Measurements from ENCODE around the gene TSPYL1. TPM values are rescaled to one million over a fixed set of nuclear protein-coding genes. Genes with fewer than 3 reads are reported as not detected.
A peak's percentile ranks its signal among the peaks of the same experiment; 100 is the strongest.

Gene TSPYL1
- total and polyA plus RNA-seq, 9 of the 15 experiments (the other 6 are each of a cell fraction or from before 2014, with no cell fraction given): 23.1 to 56.8 (median 37.9) TPM

DNA sequence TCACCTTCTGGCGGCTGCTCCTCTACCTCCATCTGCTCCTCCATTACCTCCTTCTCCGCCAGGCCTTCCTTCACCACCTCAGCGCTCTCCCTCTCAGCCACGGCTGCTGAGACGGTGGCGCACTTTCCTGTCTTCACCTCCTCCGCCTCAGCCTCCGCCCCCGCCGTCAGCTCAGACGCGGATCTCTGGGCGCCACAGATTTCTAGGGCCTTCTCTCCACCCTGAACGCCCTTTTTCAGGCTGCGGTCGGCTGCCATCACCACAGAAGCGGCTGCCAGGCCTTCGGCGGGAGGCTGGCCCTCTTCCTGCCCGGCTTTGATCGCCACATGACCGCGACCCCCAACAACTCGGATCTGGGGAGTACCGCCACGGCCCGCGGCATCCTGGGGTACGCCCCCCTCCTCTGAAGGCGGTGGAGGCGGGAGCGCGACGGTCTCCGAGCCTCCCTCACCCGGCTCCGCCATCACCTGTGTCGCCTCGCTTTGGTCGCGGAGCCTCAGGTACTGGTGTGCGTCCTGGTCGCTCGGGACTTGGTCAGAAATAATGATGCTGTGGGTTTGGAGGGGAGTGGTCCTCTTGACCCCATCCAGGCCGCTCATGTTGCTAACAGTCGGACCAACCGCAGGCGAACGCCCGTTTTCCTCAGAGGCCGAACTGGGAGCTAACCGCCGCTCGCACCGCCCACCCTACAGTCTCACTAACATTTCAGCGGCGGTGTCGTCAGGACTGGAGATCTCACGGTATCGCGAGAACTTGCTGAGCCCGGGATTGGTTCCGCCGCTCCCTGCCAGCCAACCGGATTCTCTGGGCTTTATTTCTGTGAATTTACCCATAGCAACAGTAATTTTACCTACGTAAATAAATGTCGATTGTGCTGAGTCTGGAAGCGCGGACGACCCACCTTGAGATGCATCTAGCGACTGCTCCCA lies at the start of gene TSPYL1 (continued):
- TF ChIP-seq ZNF408 (CRISPR knock-in tag; IDR thresholded peaks at IDR 0.05; ENCODE audit: low read depth) (no peak), RBM22 (IDR thresholded peaks at IDR 0.05; ENCODE audit: low read depth, low read length, poor library complexity, severe bottlenecking) (peak; percentile 53), POLR2B (IDR thresholded peaks at IDR 0.05; ENCODE audit: low read depth, partially characterized antibody) (peak; percentile 90), ZC3H11A (IDR thresholded peaks at IDR 0.05; ENCODE audit: low read depth, low read length) (0 out of 2 replicates have a peak, but pooled peaks have one; percentile 43), FOXJ3 (CRISPR knock-in tag; IDR thresholded peaks at IDR 0.05) (peak; percentile 49; the same call in 1 of the 2 replicates), ZBTB43 (CRISPR knock-in tag; IDR thresholded peaks at IDR 0.05) (0 out of 2 replicates have a peak, but pooled peaks have one; percentile 77), E2F5 (CRISPR knock-in tag; IDR thresholded peaks at IDR 0.05) (peak; percentile 89; the same call in 1 of the 2 replicates), ZNF324 (CRISPR knock-in tag; IDR thresholded peaks at IDR 0.05) (0 out of 2 replicates have a peak, but pooled peaks have one; percentile 17), KAT7 (CRISPR knock-in tag; IDR thresholded peaks at IDR 0.05; ENCODE audit: borderline replicate concordance) (peak; percentile 98; the same call in 1 of the 2 replicates), MAZ (CRISPR knock-in tag; conservative IDR thresholded peaks at IDR 0.05 in 1 of 2, IDR thresholded peaks at IDR 0.05 in 1 of 2) (peak; percentile 64 to 78), RB1 (IDR thresholded peaks at IDR 0.05; ENCODE audit: low read depth) (0 out of 2 replicates have a peak, but pooled peaks have one; percentile 29), ZFX (CRISPR knock-in tag; IDR thresholded peaks at IDR 0.05) (peak; percentile 97), HDAC2 (IDR thresholded peaks at IDR 0.05) (0 out of 2 replicates have a peak, but pooled peaks have one; percentile 44), POLR2G (IDR thresholded peaks at IDR 0.05; ENCODE audit: low read depth, low read length) (peak; percentile 94), SMARCC2 (IDR thresholded peaks at IDR 0.05; ENCODE audit: low read depth) (peak; percentile 63; the same call in 1 of the 2 replicates), NBN (IDR thresholded peaks at IDR 0.05; ENCODE audit: low read depth) (no peak), ATF1 (CRISPR knock-in tag; IDR thresholded peaks at IDR 0.05) (no peak), ATF1 (tag; IDR thresholded peaks at IDR 0.05) (peak; percentile 84), HNRNPLL (IDR thresholded peaks at IDR 0.05; ENCODE audit: low read depth, low read length, poor library complexity, severe bottlenecking) (peak; percentile 80), CTBP1 (IDR thresholded peaks at IDR 0.05; ENCODE audit: borderline replicate concordance) (peak; percentile 59), PHTF2 (CRISPR knock-in tag; IDR thresholded peaks at IDR 0.05) (no peak)
- TF ChIP-seq, protein P1, sequence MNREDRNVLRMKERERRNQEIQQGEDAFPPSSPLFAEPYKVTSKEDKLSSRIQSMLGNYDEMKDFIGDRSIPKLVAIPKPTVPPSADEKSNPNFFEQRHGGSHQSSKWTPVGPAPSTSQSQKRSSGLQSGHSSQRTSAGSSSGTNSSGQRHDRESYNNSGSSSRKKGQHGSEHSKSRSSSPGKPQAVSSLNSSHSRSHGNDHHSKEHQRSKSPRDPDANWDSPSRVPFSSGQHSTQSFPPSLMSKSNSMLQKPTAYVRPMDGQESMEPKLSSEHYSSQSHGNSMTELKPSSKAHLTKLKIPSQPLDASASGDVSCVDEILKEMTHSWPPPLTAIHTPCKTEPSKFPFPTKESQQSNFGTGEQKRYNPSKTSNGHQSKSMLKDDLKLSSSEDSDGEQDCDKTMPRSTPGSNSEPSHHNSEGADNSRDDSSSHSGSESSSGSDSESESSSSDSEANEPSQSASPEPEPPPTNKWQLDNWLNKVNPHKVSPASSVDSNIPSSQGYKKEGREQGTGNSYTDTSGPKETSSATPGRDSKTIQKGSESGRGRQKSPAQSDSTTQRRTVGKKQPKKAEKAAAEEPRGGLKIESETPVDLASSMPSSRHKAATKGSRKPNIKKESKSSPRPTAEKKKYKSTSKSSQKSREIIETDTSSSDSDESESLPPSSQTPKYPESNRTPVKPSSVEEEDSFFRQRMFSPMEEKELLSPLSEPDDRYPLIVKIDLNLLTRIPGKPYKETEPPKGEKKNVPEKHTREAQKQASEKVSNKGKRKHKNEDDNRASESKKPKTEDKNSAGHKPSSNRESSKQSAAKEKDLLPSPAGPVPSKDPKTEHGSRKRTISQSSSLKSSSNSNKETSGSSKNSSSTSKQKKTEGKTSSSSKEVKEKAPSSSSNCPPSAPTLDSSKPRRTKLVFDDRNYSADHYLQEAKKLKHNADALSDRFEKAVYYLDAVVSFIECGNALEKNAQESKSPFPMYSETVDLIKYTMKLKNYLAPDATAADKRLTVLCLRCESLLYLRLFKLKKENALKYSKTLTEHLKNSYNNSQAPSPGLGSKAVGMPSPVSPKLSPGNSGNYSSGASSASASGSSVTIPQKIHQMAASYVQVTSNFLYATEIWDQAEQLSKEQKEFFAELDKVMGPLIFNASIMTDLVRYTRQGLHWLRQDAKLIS (CRISPR knock-in tag; IDR thresholded peaks at IDR 0.05): peak; percentile 74; the same call in 1 of the 2 replicates

Measured in K562 (cell line).